NCI-H345 treated with DMSO at 0.1 percent for 48 hours (cell line): Measurements from ENCODE around the gene CTDP1.
"Not testable (repeated sequence)": the region's sequence is repeated elsewhere in the genome, so short reads cannot be mapped to it uniquely, and the experiment has no call there.

ENCODE experiments used
- DNase-seq: peaks from one replicate; lab custom pipeline; 2025; ENCODE audit not compliant: unreplicated experiment; lab: John Stamatoyannopoulos, UW

CTDP1 gene

GRCh38 chr18:79680891-79681339 lies 1.3 kb downstream of the CTDP1 start:
- DNase-seq, result no peak

GRCh38 chr18:79681484-79682387 lies 2.1 kb downstream of the CTDP1 start:
- DNase-seq, result no peak

- DNase-seq, result no peak
These were observed 2.9 kb downstream of the CTDP1 start for GRCh38 chr18:79682481-79682880.

GRCh38 chr18:79682894-79683625 lies 3.5 kb downstream of the CTDP1 start:
- DNase-seq, result no peak

- no peak for DNase-seq
These were observed 4.2 kb downstream of the CTDP1 start for GRCh38 chr18:79683626-79684282.

GRCh38 chr18:79684283-79684631 lies 4.7 kb downstream of the CTDP1 start:
- no peak for DNase-seq

- DNase-seq, result no peak
These were observed 5.2 kb downstream of the CTDP1 start for GRCh38 chr18:79684787-79685186.

- no peak for DNase-seq
These were observed 5.7 kb downstream of the CTDP1 start for GRCh38 chr18:79685281-79685680.

- no peak for DNase-seq
These were observed 6.4 kb downstream of the CTDP1 start for GRCh38 chr18:79685971-79686370.

GRCh38 chr18:79687806-79688205 lies 8.2 kb downstream of the CTDP1 start:
- no peak for DNase-seq

- DNase-seq, result no peak
These were observed 10.5 kb downstream of the CTDP1 start for GRCh38 chr18:79690071-79690470.

GRCh38 chr18:79690586-79691482 lies 11.2 kb downstream of the CTDP1 start:
- no peak for DNase-seq

GRCh38 chr18:79692056-79692455 lies 12.5 kb downstream of the CTDP1 start:
- DNase-seq, result no peak

- DNase-seq, result no peak
These were observed 13.3 kb downstream of the CTDP1 start for GRCh38 chr18:79692886-79693285.

GRCh38 chr18:79693561-79694205 lies 14.1 kb downstream of the CTDP1 start:
- DNase-seq, result no peak

GRCh38 chr18:79694206-79694894 lies 14.7 kb downstream of the CTDP1 start:
- not testable (repeated sequence) for DNase-seq

- no peak for DNase-seq
These were observed 15.3 kb downstream of the CTDP1 start for GRCh38 chr18:79694895-79695213.

GRCh38 chr18:79695269-79695668 lies 15.7 kb downstream of the CTDP1 start:
- no peak for DNase-seq
